H1 (cell line): Measurements from ENCODE around the gene ACSL6.

ENCODE experiments used
- BRCA1 ChIP-seq: IDR thresholded peaks from 2 replicates; pipeline ENCODE4 v1.6.1; 2012; ENCODE audit warnings: low read depth, low read length, improper control_type of control experiment
- JUND ChIP-seq: IDR thresholded peaks from 2 replicates; pipeline ENCODE4 v1.6.1; 2011; ENCODE audit warnings: mild to moderate bottlenecking, improper control_type of control experiment, low read length
- POLR2AphosphoS5 ChIP-seq: IDR thresholded peaks from 2 replicates; pipeline ENCODE4 v1.6.1; 2011; ENCODE audit warnings: low read depth, low read length
- RAD21 ChIP-seq, 2 experiments: IDR thresholded peaks in 1 of 2; conservative IDR thresholded peaks in 1 of 2; 2 replicates each; pipeline ENCODE4 v1.6.1; 2011; ENCODE audit warnings: low read depth in 2 of 2, low read length in 2 of 2, improper control_type of control experiment in 1 of 2, inconsistent platforms in 1 of 2, mild to moderate bottlenecking in 1 of 2, moderate library complexity in 1 of 2
- SIN3A ChIP-seq, 2 experiments: IDR thresholded peaks in 1 of 2; conservative IDR thresholded peaks in 1 of 2; 2 replicates each; pipeline ENCODE4 v1.6.1; 2011 to 2012; ENCODE audit warnings: low read length in 2 of 2, improper control_type of control experiment in 1 of 2, low read depth in 1 of 2, mild to moderate bottlenecking in 1 of 2
- SP1 ChIP-seq: IDR thresholded peaks from 2 replicates; pipeline ENCODE4 v1.6.1; 2011; ENCODE audit warnings: low read depth, low read length
- TCF12 ChIP-seq: IDR thresholded peaks from 2 replicates; pipeline ENCODE4 v1.6.1; 2011; ENCODE audit warnings: low read depth, mild to moderate bottlenecking, low read length
- YY1 ChIP-seq: IDR thresholded peaks from 2 replicates; pipeline ENCODE4 v1.6.1; 2011; ENCODE audit warnings: low read depth, mild to moderate bottlenecking, low read length
- ZNF274 ChIP-seq: IDR thresholded peaks from 2 replicates; pipeline ENCODE4 v1.7.0; 2012; ENCODE audit warnings: low read length, borderline replicate concordance; ENCODE audit errors: extremely low read depth
- TF ChIP-seq, protein P1 (sequence below), 3 experiments: IDR thresholded peaks; 1 replicate in 2 of 3; 2 replicates in 1 of 3; pipeline versions ENCODE4 v1.5.1 to v1.6.1; 2011; ENCODE audit warnings: low read length in 3 of 3, mild to moderate bottlenecking in 3 of 3, inconsistent platforms in 2 of 3, low read depth in 1 of 3, moderate library complexity in 1 of 3; ENCODE audit not compliant: insufficient read depth in 1 of 3; ENCODE audit errors: control extremely low read depth in 1 of 3
- TF ChIP-seq, protein P2 (sequence below): IDR thresholded peaks from 2 replicates; pipeline ENCODE4 v1.6.1; 2012; ENCODE audit warnings: inconsistent platforms

DNA sequence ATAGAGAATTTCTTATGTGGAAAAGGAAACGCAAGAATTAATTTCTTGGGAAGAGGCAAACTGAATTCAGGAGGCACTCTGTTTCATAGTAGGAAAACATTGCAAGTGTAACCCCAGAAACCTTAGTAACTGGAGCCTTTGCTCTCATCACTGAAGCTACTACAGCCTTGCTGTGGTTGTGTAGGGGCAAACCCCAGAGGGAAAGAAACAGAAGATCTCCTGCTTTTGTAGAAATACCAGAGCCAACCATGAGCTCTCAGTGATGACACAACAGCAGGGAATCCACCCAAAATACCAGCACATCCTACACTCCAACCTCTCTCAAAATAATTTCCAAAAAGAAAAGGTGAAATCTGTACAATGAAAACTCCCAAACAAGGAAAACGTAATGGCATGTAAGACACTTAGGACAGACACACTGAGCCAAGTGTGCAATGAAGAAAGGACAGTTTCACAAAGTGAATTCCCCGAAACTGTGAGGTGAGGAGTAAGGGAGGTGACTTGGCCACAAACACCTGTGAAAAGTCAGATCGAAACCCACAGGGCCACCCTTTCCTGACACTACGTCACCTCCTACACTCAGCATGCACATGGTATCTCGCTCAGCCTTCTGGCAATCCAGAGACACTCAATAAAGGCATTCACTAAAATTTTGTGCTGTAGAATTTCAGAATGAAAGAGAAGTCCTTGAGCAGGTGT is 8.5 kb upstream of the ACSL6 start:
- no peak for TF ChIP-seq POLR2AphosphoS5
- no peak for TF ChIP-seq JUND
- TF ChIP-seq, protein P1, sequence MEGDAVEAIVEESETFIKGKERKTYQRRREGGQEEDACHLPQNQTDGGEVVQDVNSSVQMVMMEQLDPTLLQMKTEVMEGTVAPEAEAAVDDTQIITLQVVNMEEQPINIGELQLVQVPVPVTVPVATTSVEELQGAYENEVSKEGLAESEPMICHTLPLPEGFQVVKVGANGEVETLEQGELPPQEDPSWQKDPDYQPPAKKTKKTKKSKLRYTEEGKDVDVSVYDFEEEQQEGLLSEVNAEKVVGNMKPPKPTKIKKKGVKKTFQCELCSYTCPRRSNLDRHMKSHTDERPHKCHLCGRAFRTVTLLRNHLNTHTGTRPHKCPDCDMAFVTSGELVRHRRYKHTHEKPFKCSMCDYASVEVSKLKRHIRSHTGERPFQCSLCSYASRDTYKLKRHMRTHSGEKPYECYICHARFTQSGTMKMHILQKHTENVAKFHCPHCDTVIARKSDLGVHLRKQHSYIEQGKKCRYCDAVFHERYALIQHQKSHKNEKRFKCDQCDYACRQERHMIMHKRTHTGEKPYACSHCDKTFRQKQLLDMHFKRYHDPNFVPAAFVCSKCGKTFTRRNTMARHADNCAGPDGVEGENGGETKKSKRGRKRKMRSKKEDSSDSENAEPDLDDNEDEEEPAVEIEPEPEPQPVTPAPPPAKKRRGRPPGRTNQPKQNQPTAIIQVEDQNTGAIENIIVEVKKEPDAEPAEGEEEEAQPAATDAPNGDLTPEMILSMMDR (IDR thresholded peaks at IDR 0.05; ENCODE audit: control extremely low read depth in 1 of 3, insufficient read depth in 1 of 3, low read depth in 1 of 3, low read length in 3 of 3), result no peak
- no peak for TF ChIP-seq SIN3A (conservative IDR thresholded peaks at IDR 0.05 in 1 of 2, IDR thresholded peaks at IDR 0.05 in 1 of 2; ENCODE audit: low read depth in 1 of 2, low read length in 2 of 2)
- no peak for TF ChIP-seq TCF12
- no peak for TF ChIP-seq RAD21 (IDR thresholded peaks at IDR 0.05 in 1 of 2, conservative IDR thresholded peaks at IDR 0.05 in 1 of 2; ENCODE audit: low read depth in 2 of 2, low read length in 2 of 2)
- TF ChIP-seq, protein P2, sequence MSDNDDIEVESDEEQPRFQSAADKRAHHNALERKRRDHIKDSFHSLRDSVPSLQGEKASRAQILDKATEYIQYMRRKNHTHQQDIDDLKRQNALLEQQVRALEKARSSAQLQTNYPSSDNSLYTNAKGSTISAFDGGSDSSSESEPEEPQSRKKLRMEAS, result no peak
- no peak for TF ChIP-seq YY1
- TF ChIP-seq ZNF274, result no peak
- no peak for TF ChIP-seq BRCA1
- TF ChIP-seq SP1, result no peak
